ENCODE results near the gene HIVEP3.

DNA sequence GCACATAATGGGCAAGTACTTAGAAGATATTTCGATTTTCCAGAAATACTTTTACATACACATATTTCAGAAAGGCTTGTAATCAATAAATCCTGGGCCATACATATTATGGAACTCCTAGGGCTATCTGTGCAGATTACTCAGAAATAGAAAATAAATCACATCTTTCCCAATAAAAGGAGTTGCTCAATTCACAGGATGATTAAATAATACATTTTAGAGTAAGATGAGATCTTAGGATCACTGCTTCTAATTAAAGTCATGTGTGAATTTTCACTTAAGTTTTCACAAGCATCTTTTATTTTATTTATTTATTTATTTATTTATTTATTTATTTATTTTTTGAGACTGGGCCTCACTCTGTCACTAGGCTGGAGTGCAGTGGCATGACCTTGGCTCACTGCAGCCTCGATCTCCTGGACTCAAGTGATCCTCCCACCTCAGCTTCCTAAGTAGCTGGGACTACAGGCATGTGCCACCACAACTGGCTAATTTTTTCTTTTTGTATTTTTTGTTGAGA lies 144.2 kb downstream of the HIVEP3 start:
- TF ChIP-seq, protein P1, sequence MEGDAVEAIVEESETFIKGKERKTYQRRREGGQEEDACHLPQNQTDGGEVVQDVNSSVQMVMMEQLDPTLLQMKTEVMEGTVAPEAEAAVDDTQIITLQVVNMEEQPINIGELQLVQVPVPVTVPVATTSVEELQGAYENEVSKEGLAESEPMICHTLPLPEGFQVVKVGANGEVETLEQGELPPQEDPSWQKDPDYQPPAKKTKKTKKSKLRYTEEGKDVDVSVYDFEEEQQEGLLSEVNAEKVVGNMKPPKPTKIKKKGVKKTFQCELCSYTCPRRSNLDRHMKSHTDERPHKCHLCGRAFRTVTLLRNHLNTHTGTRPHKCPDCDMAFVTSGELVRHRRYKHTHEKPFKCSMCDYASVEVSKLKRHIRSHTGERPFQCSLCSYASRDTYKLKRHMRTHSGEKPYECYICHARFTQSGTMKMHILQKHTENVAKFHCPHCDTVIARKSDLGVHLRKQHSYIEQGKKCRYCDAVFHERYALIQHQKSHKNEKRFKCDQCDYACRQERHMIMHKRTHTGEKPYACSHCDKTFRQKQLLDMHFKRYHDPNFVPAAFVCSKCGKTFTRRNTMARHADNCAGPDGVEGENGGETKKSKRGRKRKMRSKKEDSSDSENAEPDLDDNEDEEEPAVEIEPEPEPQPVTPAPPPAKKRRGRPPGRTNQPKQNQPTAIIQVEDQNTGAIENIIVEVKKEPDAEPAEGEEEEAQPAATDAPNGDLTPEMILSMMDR (IDR thresholded peaks at IDR 0.05), result no peak
- no peak for TF ChIP-seq POLR2A (IDR thresholded peaks at IDR 0.05)

Data from tibial nerve (tissue), 3 donors.